Peyer's patch (tissue), 4 donors: ENCODE results near the gene ADAM15. TPM values are rescaled to one million over a fixed set of nuclear protein-coding genes. Genes with fewer than 3 reads are reported as not detected.

Experiments
- DNase-seq, 3 donors: peaks; one replicate each; pipeline ENCODE4 v3.0.0-alpha.2; 2017 to 2019
- H3K27ac ChIP-seq, 4 donors: fragments of 200-600 bp; sonication (generic); one replicate each; pipeline ENCODE4 v1.5.1; 2016 to 2019
- H3K27me3 ChIP-seq, 2 donors: fragments of 200-600 bp; sonication (generic); one replicate each; pipeline ENCODE4 v1.5.1; 2019
- H3K36me3 ChIP-seq, 3 donors: fragments of 200-600 bp; sonication (generic); one replicate each; pipeline ENCODE4 v1.5.1; 2016 to 2019
- H3K4me1 ChIP-seq, 4 donors: fragments of 200-600 bp; sonication (generic); one replicate each; pipeline ENCODE4 v1.5.1; 2016 to 2019
- H3K4me3 ChIP-seq, 4 donors: fragments of 200-600 bp; sonication (generic); 1 replicate in 3 of 4; 2 replicates in 1 of 4; pipeline ENCODE4 v1.5.1; 2016 to 2019; ENCODE audit warnings: mild to moderate bottlenecking in 1 of 4
- H3K9me3 ChIP-seq, 4 donors: fragments of 200-600 bp; sonication (generic); one replicate each; pipeline ENCODE4 v1.5.1; 2016 to 2019; ENCODE audit warnings: mild to moderate bottlenecking in 1 of 4
- CTCF ChIP-seq, 6 experiments: fragments of 450-650 bp in 4 of 6; fragments of 200-600 bp in 2 of 6; sonication (generic) in 1 of 6; IDR thresholded peaks; one replicate each; pipeline ENCODE4 v1.5.1; 2017 to 2019; ENCODE audit warnings: antibody characterized with exemption in 6 of 6, mild to moderate bottlenecking in 3 of 6, moderate library complexity in 1 of 6
- POLR2A ChIP-seq, 2 donors: fragments of 450-650 bp; IDR thresholded peaks; one replicate each; pipeline ENCODE4 v1.5.1; 2017; ENCODE audit warnings: antibody characterized with exemption in 2 of 2, mild to moderate bottlenecking in 2 of 2, moderate library complexity in 2 of 2
- total RNA-seq, 4 donors: library from RNA; depleted of rRNA; stranded (reverse); fragments of >200 nt; gene quantifications; one replicate each; pipeline ENCODE4 v1.1.0, GENCODE V29; 2016

The ADAM15 gene
- total RNA-seq, 4 donors from 2014 or later: 111 to 191 (median 126) TPM

- H3K36me3 ChIP-seq: no peaks in the 10 kb centered on the region
- DNase-seq: no peak
- peak overlapping the region in 2 of 4 donors; percentile 46 to 50 for H3K27ac ChIP-seq
- H3K4me1 ChIP-seq: peaks cover 0 to 23% (median 3%) of the 10 kb centered on the region in 4 donors
- no peaks in the 10 kb centered on the region for H3K27me3 ChIP-seq
- H3K4me3 ChIP-seq: no peak overlapping the region
- TF ChIP-seq POLR2A (IDR thresholded peaks at IDR 0.05): no peak
- TF ChIP-seq CTCF (IDR thresholded peaks at IDR 0.05): no peak
- H3K9me3 ChIP-seq: no peaks in the 10 kb centered on the region
Measured at GRCh38 chr1:155094622-155094948, 43.5 kb downstream of the ADAM15 start.

GRCh38 chr1:155099331-155099730 is 48.2 kb downstream of the ADAM15 start:
- Histone ChIP-seq H3K9me3 (no peaks in the 10 kb centered on the region), H3K27me3 (no peaks in the 10 kb centered on the region), H3K36me3 (no peaks in the 10 kb centered on the region), H3K27ac (peak overlapping the region in 1 of 4 donors; percentile 67), H3K4me1 (peaks cover 0 to 21% (median 0%) of the 10 kb centered on the region in 4 donors), H3K4me3 (no peak overlapping the region)
- DNase-seq: peak in 1 of 3 donors; percentile 55
- peak in 1 of 2 donors; percentile 26 for TF ChIP-seq POLR2A (IDR thresholded peaks at IDR 0.05)
- no peak for TF ChIP-seq CTCF (IDR thresholded peaks at IDR 0.05)

GRCh38 chr1:155103325-155103724 is 52.2 kb downstream of the ADAM15 start:
- H3K27me3 ChIP-seq: no peaks in the 10 kb centered on the region
- TF ChIP-seq CTCF (IDR thresholded peaks at IDR 0.05): no peak
- no peak for TF ChIP-seq POLR2A (IDR thresholded peaks at IDR 0.05)

GRCh38 chr1:155104605-155105534 is 53.8 kb downstream of the ADAM15 start:
- Histone ChIP-seq H3K27me3 (no peaks in the 10 kb centered on the region), H3K36me3 (no peaks in the 10 kb centered on the region), H3K27ac (peak overlapping the region in 2 of 4 donors; percentile 37 to 55), H3K4me3 (no peak overlapping the region), H3K9me3 (no peaks in the 10 kb centered on the region), H3K4me1 (peaks cover 0 to 13% (median 0%) of the 10 kb centered on the region in 4 donors)
- TF ChIP-seq POLR2A (IDR thresholded peaks at IDR 0.05) (no peak), CTCF (IDR thresholded peaks at IDR 0.05) (no peak)
- no peak for DNase-seq

More at GRCh38 chr1:155103325-155103724, 52.2 kb downstream of the ADAM15 start:
- Histone ChIP-seq H3K4me3 (no peak overlapping the region), H3K9me3 (no peaks in the 10 kb centered on the region), H3K36me3 (no peaks in the 10 kb centered on the region), H3K27ac (no peak overlapping the region), H3K4me1 (peaks cover 0 to 18% (median 0%) of the 10 kb centered on the region in 4 donors)
- DNase-seq: no peak

GRCh38 chr1:155105604-155106011 is 54.5 kb downstream of the ADAM15 start:
- no peaks in the 10 kb centered on the region for H3K27me3 ChIP-seq
- peaks cover 0 to 13% (median 0%) of the 10 kb centered on the region in 4 donors for H3K4me1 ChIP-seq
- no peak for TF ChIP-seq CTCF (IDR thresholded peaks at IDR 0.05)
- TF ChIP-seq POLR2A (IDR thresholded peaks at IDR 0.05): no peak
- DNase-seq: no peak
- peak overlapping the region in 2 of 4 donors; percentile 37 to 55 for H3K27ac ChIP-seq
- H3K9me3 ChIP-seq: no peaks in the 10 kb centered on the region
- H3K4me3 ChIP-seq: no peak overlapping the region
- no peaks in the 10 kb centered on the region for H3K36me3 ChIP-seq
